HG03066 (cell line): ENCODE data around the gene GSK3A.

Experiments
- ATAC-seq: cut with Tn5 transposase; IDR thresholded peaks from one replicate; pipeline ENCODE4 v1.9.1; 2021; ENCODE audit warnings: low read depth; ENCODE audit not compliant: unreplicated experiment

GSK3A gene

DNA sequence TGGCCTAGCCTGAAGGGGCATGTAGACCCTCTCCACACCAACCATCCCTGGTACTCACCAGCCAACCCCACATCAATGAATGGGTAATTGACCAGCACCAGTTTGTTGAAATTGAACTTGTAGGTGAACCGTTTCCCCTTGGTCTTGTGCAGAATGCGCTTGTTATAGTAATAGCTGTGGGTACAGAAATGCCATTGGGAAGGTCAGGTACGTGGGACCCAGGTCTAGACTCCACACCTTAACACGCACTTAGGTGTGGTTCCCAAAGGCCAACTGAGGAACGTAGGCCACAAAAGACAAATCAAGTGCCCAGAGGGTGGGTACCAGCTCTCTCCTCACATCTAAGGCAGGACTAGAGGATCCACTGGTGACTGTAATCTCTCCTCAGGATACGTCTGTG lies 7.4 kb upstream of the GSK3A start:
- no peak for ATAC-seq

GRCh38 chr19:42249149-42249750 lies 6.8 kb upstream of the GSK3A start:
- no peak for ATAC-seq

DNA sequence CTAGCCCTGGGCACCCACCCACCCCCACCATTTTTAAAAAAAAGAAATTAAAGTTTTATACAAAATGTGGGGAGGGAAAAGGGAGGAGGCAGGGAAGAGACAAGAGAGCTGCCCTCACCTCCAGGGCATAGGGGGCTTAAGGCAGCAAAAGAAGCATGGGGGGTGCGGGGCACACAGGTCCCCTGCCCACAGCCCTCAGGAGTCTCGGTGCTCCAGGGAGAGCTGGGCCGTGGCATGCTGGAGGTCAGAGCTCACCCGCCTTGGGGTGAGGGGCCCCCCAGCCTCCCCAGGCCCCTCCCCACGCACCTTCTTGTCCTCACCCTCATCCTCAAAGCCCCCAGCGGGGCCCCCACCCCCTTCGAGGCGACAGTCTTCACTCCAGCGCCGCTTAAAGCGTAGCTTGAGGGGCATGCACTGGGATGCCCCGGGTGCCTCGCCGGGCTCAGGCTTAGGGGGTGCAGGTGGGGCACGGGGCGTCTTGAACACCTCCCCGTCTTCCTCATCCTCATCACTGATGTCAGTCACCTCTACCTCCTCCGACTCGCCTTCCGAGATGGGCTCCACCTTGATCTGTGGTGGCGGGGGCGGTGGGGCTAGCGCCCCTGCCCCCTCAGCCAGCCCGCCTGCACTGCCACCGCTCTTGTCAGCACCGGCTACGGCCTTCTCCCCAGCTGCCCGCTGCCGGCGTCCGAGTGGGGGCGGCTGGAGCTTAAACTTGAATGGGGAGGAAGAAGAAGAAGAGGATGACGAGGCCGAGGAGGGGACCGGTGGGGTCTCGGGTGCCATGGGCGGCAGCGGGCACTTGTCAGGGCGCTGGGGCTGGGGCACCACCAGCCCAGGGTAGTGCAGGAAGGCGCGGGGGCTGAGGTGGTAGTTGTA lies 6.1 kb upstream of the GSK3A start:
- ATAC-seq = no peak

GRCh38 chr19:42247640-42248199 lies 5.3 kb upstream of the GSK3A start:
- ATAC-seq = no peak

DNA sequence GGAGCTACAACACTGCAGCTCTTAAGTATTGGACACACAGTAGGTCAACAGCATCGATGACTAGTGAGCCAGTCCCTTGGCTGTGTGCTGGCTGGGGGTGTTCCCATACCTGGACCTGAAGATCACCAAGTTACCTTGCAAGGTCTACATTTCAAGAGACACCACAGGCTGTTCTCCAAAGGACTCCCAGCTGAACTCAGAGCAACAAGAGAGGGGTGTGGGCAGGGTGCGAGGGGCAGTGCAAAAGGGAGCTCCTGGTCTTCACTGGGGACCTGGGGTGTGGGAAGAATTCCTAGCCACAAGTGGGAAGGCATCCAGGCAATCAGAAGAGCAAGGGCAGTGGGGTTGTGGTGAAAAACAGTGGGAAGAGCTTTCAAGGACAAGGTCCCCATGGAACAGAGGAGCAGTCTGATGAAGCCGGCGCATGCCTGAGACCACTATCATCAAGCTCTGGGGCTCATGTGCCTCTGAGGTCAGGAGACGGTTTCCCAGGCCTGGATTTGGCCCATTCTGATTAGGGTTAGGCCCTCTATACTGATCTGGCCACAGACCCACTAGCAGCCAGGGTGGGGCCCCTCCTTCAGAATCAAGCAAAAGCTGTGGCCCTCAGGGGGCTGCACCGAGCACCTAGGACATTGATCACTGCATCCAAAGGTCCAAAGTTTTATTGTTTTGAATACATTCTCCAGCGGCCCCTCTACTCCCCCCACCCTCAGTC lies 4.7 kb upstream of the GSK3A start:
- ATAC-seq = no peak

GRCh38 chr19:42246143-42246921 lies 3.9 kb upstream of the GSK3A start:
- ATAC-seq = no peak

DNA sequence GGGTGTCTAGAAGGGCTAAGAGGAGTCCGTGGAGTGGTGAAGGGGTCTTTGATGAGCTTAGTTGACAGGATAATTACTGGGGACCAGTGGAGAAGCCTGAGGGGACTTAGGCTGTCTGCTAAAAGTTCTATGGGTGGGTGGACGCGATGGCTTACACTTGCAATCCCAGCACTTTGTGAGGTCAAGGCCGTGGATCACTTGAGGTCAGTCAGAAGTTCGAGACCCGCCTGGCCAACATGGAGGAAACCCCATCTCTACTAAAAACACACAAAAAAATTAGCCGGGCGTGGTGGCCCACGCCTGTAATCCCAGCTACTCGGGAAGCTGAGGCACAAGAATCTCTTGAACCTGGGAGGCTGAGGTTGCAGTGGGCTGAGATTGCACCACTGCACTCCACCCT lies 2.8 kb upstream of the GSK3A start:
- no peak for ATAC-seq

- peak; percentile 31 for ATAC-seq
Measured at GRCh38 chr19:42244347-42245220, 2.2 kb upstream of the GSK3A start.

- no peak for ATAC-seq
Measured at GRCh38 chr19:42242069-42242511, 312 bp downstream of the GSK3A start.

- no peak for ATAC-seq
Measured at GRCh38 chr19:42241279-42241678, 1.1 kb downstream of the GSK3A start.

DNA sequence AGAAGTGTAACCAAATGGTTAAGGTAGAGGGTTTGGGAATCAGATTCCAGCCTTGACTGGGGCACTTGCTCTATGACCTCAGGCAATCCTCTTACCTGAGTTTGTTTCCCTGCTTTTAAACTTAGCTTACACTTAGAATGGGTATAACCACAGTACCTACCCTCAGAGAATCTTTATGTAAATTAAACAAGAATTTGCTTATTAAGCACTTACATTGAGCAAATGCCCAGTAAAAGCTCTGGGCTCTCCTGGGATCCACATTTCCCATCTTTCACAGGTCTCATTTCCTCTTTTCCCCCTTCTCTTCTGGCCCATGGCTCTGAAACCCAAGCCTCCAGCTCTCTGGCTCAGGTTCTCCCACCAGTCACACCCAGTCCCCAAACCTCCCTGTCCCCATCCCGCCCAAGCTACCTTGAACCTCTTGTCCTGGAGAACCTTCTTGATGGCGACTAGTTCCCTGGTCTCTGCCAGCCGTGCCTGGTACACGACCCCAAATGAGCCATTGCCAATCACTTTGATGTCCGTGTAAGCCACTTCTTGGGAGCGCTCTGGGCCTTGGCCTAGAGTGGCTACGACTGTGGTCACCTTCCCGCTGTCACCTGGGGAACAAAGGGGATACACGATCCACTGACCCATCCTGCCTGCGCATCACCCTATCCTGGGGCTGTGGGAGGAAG lies 2.7 kb downstream of the GSK3A start:
- no peak for ATAC-seq

DNA sequence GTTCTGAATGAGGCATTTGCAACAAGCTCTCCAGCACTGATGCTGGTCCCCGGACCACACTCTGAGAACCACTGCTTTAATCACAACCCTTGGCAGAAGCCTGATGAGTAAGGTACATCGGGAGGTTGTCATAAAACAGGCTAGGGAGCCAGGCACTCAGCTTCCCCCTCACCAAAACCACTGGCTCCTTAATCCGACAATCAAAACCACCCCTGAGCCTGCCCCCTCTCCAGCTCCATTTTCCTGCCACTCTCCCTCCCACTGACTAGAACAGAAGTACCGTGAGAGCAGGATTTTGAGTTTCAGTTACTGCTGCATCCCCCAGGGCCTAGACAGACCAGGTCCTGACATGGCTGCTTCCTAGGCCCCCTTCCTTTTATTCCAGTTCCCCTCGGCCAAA lies 7.2 kb downstream of the GSK3A start:
- no peak for ATAC-seq

DNA sequence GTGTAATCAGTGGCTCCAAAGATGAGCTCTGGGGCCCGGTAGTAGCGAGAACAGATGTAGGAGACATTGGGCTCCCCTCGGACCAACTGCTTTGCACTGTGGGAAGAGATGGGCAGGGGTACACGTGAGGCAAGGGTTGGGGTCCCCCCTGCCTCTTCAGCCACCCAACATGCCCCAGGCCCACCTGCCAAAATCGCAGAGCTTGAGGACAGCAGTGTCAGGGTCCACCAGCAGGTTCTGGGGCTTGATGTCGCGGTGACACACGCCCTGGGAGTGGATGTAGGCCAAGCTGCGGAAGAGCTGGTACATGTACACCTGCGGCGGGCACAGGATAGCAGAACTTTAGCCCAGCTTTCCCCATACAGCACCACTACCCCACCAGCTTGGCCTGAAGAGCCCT lies 8.0 kb downstream of the GSK3A start:
- ATAC-seq = no peak

GRCh38 chr19:42233678-42234292 lies 8.6 kb downstream of the GSK3A start:
- ATAC-seq = no peak

GRCh38 chr19:42233106-42233505 lies 9.3 kb downstream of the GSK3A start:
- no peak for ATAC-seq

GRCh38 chr19:42232435-42232834 lies 10.0 kb downstream of the GSK3A start:
- ATAC-seq = no peak

DNA sequence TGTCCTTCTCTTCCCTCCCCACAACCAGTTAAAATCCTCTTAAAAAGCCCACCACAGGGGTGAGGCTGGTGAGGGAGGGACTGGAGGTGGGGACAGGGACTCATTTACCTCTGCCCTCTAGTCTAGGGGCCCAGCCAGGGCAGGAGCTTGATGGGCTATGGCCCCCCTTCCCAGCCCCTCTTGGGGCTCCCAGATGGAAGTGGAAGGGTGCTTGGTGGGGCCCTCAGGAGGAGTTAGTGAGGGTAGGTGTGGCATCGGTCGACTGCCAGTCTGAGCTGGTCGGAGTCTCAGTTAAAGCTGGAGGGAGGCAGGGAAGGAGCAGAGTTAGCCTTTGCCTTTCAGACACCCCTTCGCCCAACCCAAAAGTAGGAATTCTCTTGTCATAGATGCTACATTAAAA lies 11.8 kb downstream of the GSK3A start:
- no peak for ATAC-seq

DNA sequence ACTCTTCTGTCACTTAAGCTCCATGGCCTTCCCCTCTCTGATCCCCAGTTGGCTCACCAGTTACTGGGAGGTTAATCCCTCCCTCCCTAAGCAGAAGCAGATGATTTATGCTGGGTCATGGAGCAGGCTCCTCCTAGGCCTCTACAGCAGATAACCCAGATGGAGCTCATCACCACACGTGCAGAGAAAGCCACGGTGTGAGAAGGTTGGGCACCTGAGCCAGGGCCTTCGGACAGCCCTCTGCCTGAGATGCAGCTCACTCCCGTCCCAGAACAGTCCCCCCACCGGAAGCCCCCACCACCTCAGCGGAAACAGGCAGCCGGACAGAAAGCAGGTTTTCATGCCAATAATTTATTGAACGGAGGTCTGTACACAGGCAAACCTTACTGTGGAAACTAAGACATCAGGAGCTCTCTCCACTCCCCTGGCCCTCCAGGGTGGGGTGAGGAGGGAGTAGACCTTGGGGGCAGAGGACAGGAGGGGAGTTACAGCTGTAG lies 12.5 kb downstream of the GSK3A start:
- no peak for ATAC-seq
